SK-N-SH treated with all-trans-retinoic acid at 6 μM for 48 hours (cell line): ENCODE measurements around the gene AHSG.

Experiments used
- ATAC-seq: fragments of 200-7000 bp; cut with Tn5 transposase; 3 replicates; pipeline ENCODE4 v1.9.1; 2020; ENCODE audit warnings: mild to moderate bottlenecking, moderate library complexity
- ARNTL ChIP-seq: fragments of 450-650 bp; formaldehyde crosslinking; IDR thresholded peaks from 2 replicates; pipeline ENCODE4 v1.5.0; 2020; ENCODE audit warnings: low read depth, mild to moderate bottlenecking, moderate library complexity, borderline replicate concordance
- BACH2 ChIP-seq: fragments of 250-450 bp; sonication (Bioruptor Pico); IDR thresholded peaks from 2 replicates; pipeline ENCODE4 v1.9.0; 2021; ENCODE audit warnings: mild to moderate bottlenecking, borderline replicate concordance
- CREB5 ChIP-seq: fragments of 250-450 bp; sonication (Bioruptor Pico); IDR thresholded peaks from 2 replicates; pipeline ENCODE4 v1.5.1; 2020; ENCODE audit warnings: low read depth, mild to moderate bottlenecking, moderate library complexity
- CSDC2 ChIP-seq: fragments of 250-450 bp; sonication (Bioruptor Pico); IDR thresholded peaks from 2 replicates; pipeline ENCODE4 v1.5.0; 2020; ENCODE audit warnings: mild to moderate bottlenecking, moderate library complexity
- CSRNP3 ChIP-seq: fragments of 250-450 bp; sonication (Bioruptor Pico); IDR thresholded peaks from 2 replicates; pipeline ENCODE4 v1.5.1; 2021; ENCODE audit warnings: mild to moderate bottlenecking, moderate library complexity
- ESRRG ChIP-seq: fragments of 250-450 bp; sonication (Bioruptor Pico); IDR thresholded peaks from 2 replicates; pipeline ENCODE4 v1.6.1; 2021; ENCODE audit warnings: mild to moderate bottlenecking
- GLIS3 ChIP-seq: fragments of 250-450 bp; sonication (Bioruptor Pico); IDR thresholded peaks from 2 replicates; pipeline ENCODE4 v1.5.0; 2020; ENCODE audit warnings: mild to moderate bottlenecking, moderate library complexity
- ISL1 ChIP-seq: fragments of 250-450 bp; sonication (Bioruptor Pico); IDR thresholded peaks from 2 replicates; pipeline ENCODE4 v2.1.2; 2022; ENCODE audit warnings: mild to moderate bottlenecking, moderate library complexity
- OSR1 ChIP-seq: fragments of 250-450 bp; sonication (Bioruptor Pico); IDR thresholded peaks from 2 replicates; pipeline ENCODE4 v1.8.0; 2022; ENCODE audit warnings: moderate library complexity, mild to moderate bottlenecking, inconsistent platforms
- PATZ1 ChIP-seq: fragments of 250-450 bp; sonication (Bioruptor Pico); IDR thresholded peaks from 2 replicates; pipeline ENCODE4 v1.8.0; 2020; ENCODE audit warnings: mild to moderate bottlenecking, moderate library complexity, borderline replicate concordance
- POU6F1 ChIP-seq: fragments of 250-450 bp; sonication (Bioruptor Pico); IDR thresholded peaks from 2 replicates; pipeline ENCODE4 v1.8.0; 2021; ENCODE audit warnings: low read depth, mild to moderate bottlenecking, moderate library complexity, borderline replicate concordance
- PPARA ChIP-seq: fragments of 250-450 bp; sonication (Bioruptor Pico); IDR thresholded peaks from 2 replicates; pipeline ENCODE4 v1.5.0; 2020; ENCODE audit warnings: mild to moderate bottlenecking, borderline replicate concordance
- RARB ChIP-seq: fragments of 250-450 bp; sonication (Bioruptor Pico); IDR thresholded peaks from 2 replicates; pipeline ENCODE4 v1.8.0; 2021; ENCODE audit warnings: mild to moderate bottlenecking, moderate library complexity
- TCF4 ChIP-seq: fragments of 250-450 bp; sonication (Bioruptor Pico); IDR thresholded peaks from 2 replicates; pipeline ENCODE4 v1.8.0; 2021; ENCODE audit warnings: mild to moderate bottlenecking, moderate library complexity, borderline replicate concordance
- TOX ChIP-seq: fragments of 250-450 bp; sonication (Bioruptor Pico); IDR thresholded peaks from 2 replicates; pipeline ENCODE4 v1.8.0; 2021; ENCODE audit warnings: mild to moderate bottlenecking, moderate library complexity, borderline replicate concordance
- TSHZ2 ChIP-seq: fragments of 250-450 bp; sonication (Bioruptor Pico); IDR thresholded peaks from 2 replicates; pipeline ENCODE4 v1.5.0; 2020; ENCODE audit warnings: mild to moderate bottlenecking, moderate library complexity
- ZFP3 ChIP-seq: fragments of 250-450 bp; sonication (Bioruptor Pico); IDR thresholded peaks from 2 replicates; pipeline ENCODE4 v1.5.0; 2020; ENCODE audit warnings: mild to moderate bottlenecking, moderate library complexity
- ZFP30 ChIP-seq: fragments of 450-650 bp; formaldehyde crosslinking; IDR thresholded peaks from 2 replicates; pipeline ENCODE4 v1.5.0; 2022; ENCODE audit warnings: mild to moderate bottlenecking, moderate library complexity
- ZNF565 ChIP-seq: fragments of 450-650 bp; formaldehyde crosslinking; conservative IDR thresholded peaks from 2 replicates; pipeline ENCODE4 v1.5.0; 2020; ENCODE audit warnings: low read depth, mild to moderate bottlenecking, moderate library complexity
- ZNF70 ChIP-seq: fragments of 450-650 bp; formaldehyde crosslinking; IDR thresholded peaks from 2 replicates; pipeline ENCODE4 v1.5.0; 2020; ENCODE audit warnings: mild to moderate bottlenecking, moderate library complexity
- ZNF8 ChIP-seq: fragments of 450-650 bp; formaldehyde crosslinking; IDR thresholded peaks from 2 replicates; pipeline ENCODE4 v1.5.0; 2020; ENCODE audit warnings: mild to moderate bottlenecking, moderate library complexity

Gene AHSG

GRCh38 chr3:186622651-186623310 lies 9.9 kb downstream of the AHSG start (continued):
- TF ChIP-seq CSRNP3 (CRISPR knock-in tag) (no peak), ESRRG (no peak), TCF4 (CRISPR knock-in tag) (no peak)

- no peak for ATAC-seq
- TF ChIP-seq GLIS3 (no peak), ZFP3 (CRISPR knock-in tag) (no peak), ISL1 (CRISPR knock-in tag) (no peak), ZNF8 (no peak), ZNF70 (CRISPR knock-in tag) (no peak), BACH2 (no peak), ZFP30 (no peak), ESRRG (no peak), CSDC2 (CRISPR knock-in tag) (no peak), PPARA (CRISPR knock-in tag) (no peak), PATZ1 (CRISPR knock-in tag) (no peak), TOX (no peak), TSHZ2 (no peak), RARB (CRISPR knock-in tag) (no peak), ARNTL (CRISPR knock-in tag) (no peak), OSR1 (CRISPR knock-in tag) (no peak), POU6F1 (CRISPR knock-in tag) (no peak), CSRNP3 (CRISPR knock-in tag) (no peak), CREB5 (CRISPR knock-in tag) (no peak)
- TF ChIP-seq, all 23 proteins: peak for 0
Observed at GRCh38 chr3:186624598-186624997, 11.7 kb downstream of the AHSG start.

- no peak for ATAC-seq
- TF ChIP-seq TSHZ2 (no peak), ZFP30 (no peak), ZNF565 (no peak), ZNF8 (no peak), PATZ1 (CRISPR knock-in tag) (no peak), TCF4 (CRISPR knock-in tag) (no peak), ZNF70 (CRISPR knock-in tag) (no peak), ZFP3 (CRISPR knock-in tag) (no peak), RARB (CRISPR knock-in tag) (no peak)
Observed at GRCh38 chr3:186625600-186626042, 12.8 kb downstream of the AHSG start.
